Smooth muscle cell (in vitro differentiated cells): Measurements from ENCODE around the gene OR4N2. TPM values are rescaled to one million over a fixed set of nuclear protein-coding genes. Genes with fewer than 3 reads are reported as not detected.
"Not testable (repeated sequence)": the region's sequence is repeated elsewhere in the genome, so short reads cannot be mapped to it uniquely, and the experiment has no call there.

Experiments
- DNase-seq: peaks from one replicate; lab custom pipeline; 2025; ENCODE audit not compliant: unreplicated experiment; lab: John Stamatoyannopoulos, UW
- H2AFZ ChIP-seq: fragments of 200-600 bp; sonication (generic); 2 replicates; pipeline ENCODE4 v1.6.0; 2016; ENCODE audit warnings: antibody characterized with exemption, low read depth, mild to moderate bottlenecking
- H3F3A ChIP-seq: fragments of 200-600 bp; sonication (generic); 2 replicates; pipeline ENCODE4 v1.6.0; 2017; ENCODE audit warnings: antibody characterized with exemption, low read depth
- H3K27ac ChIP-seq: fragments of 200-600 bp; sonication (generic); 2 replicates; pipeline ENCODE4 v1.5.1; 2016; ENCODE audit warnings: low read depth, mild to moderate bottlenecking
- H3K27me3 ChIP-seq: fragments of 200-600 bp; sonication (generic); 2 replicates; pipeline ENCODE4 v1.6.1; 2016; ENCODE audit warnings: low read depth, mild to moderate bottlenecking
- H3K36me3 ChIP-seq: fragments of 200-600 bp; sonication (generic); 2 replicates; pipeline ENCODE4 v1.5.1; 2016; ENCODE audit warnings: low read depth
- H3K4me1 ChIP-seq: fragments of 200-600 bp; sonication (generic); 2 replicates; pipeline ENCODE4 v1.5.1; 2016; ENCODE audit warnings: low read depth
- H3K4me2 ChIP-seq: fragments of 200-600 bp; sonication (generic); 2 replicates; pipeline ENCODE4 v1.6.0; 2016; ENCODE audit warnings: mild to moderate bottlenecking
- H3K4me3 ChIP-seq: fragments of 200-600 bp; sonication (generic); 2 replicates; pipeline ENCODE4 v1.5.1; 2016; ENCODE audit warnings: mild to moderate bottlenecking
- H3K79me2 ChIP-seq: fragments of 200-600 bp; sonication (generic); 2 replicates; pipeline ENCODE4 v1.6.0; 2016; ENCODE audit warnings: low read depth, mild to moderate bottlenecking
- H3K9ac ChIP-seq: fragments of 200-600 bp; sonication (generic); 2 replicates; pipeline ENCODE4 v1.6.0; 2016; ENCODE audit warnings: low read depth
- H3K9me3 ChIP-seq: fragments of 200-600 bp; sonication (generic); replicated peaks from 2 replicates; pipeline ENCODE4 v1.5.1; 2016; ENCODE audit warnings: low read depth
- H4K20me1 ChIP-seq: fragments of 200-600 bp; sonication (generic); 2 replicates; pipeline ENCODE4 v1.6.0; 2016; ENCODE audit warnings: low read depth
- WGBS: methylation state at CpG from one replicate; pipeline ENCODE4 v1.1.7; 2016; ENCODE audit warnings: low lambda C conversion rate; 5-methylcytosine and 5-hydroxymethylcytosine counted together
- polyA plus RNA-seq: library from polyadenylated mRNA; unstranded; fragments of >200 nt; fragmentation: Nextera tagmentation; extraction: Ambion mirVana; gene quantifications from 2 replicates; pipeline ENCODE4 v1.2.1, GENCODE V29; 2016
- total RNA-seq: library from RNA; depleted of rRNA; stranded (reverse); fragments of >200 nt; gene quantifications from 2 replicates; pipeline ENCODE4 v1.2.3, GENCODE V29; 2014
- TF ChIP-seq, protein P1 (sequence below): fragments of 200-600 bp; sonication (generic); IDR thresholded peaks from 2 replicates; pipeline ENCODE4 v1.5.1; 2017; ENCODE audit warnings: borderline replicate concordance, mild to moderate bottlenecking, antibody characterized with exemption; ENCODE audit not compliant: insufficient read depth, poor library complexity, severe bottlenecking

Gene OR4N2
- total and polyA plus RNA-seq, 2 experiments from 2014 or later: not detected

DNA sequence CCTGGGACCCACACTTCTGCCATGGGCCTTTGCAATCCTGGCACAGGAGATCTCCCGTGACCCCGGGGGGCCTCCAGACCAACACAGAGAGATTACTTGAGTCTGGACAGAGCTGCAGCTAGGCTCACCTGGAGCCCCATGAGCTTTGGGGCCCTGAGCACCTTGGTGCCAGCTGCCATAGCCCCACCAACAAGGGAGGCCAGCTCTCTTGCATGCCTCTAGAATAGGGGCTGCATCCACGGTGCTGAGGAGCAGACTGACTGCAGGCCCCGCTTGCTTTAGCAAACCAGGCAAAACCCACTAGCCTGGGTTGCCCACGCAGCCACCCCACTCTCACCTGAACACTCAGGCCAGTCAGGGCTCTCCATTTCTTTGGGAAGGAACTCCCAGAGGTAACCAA, 3.7 kb upstream of the OR4N2 start:
- Histone ChIP-seq H3F3A (no peaks in the 10 kb centered on the region), H4K20me1 (no peaks in the 10 kb centered on the region), H3K79me2 (no peaks in the 10 kb centered on the region), H3K9ac (no peak overlapping the region), H3K4me3 (no peak overlapping the region), H3K9me3 (peaks cover 21% of the 10 kb centered on the region), H2AFZ (no peak overlapping the region), H3K4me2 (no peak overlapping the region), H3K27me3 (no peaks in the 10 kb centered on the region), H3K27ac (no peak overlapping the region), H3K36me3 (no peaks in the 10 kb centered on the region), H3K4me1 (no peaks in the 10 kb centered on the region)
- no peak for DNase-seq
- TF ChIP-seq, protein P1, sequence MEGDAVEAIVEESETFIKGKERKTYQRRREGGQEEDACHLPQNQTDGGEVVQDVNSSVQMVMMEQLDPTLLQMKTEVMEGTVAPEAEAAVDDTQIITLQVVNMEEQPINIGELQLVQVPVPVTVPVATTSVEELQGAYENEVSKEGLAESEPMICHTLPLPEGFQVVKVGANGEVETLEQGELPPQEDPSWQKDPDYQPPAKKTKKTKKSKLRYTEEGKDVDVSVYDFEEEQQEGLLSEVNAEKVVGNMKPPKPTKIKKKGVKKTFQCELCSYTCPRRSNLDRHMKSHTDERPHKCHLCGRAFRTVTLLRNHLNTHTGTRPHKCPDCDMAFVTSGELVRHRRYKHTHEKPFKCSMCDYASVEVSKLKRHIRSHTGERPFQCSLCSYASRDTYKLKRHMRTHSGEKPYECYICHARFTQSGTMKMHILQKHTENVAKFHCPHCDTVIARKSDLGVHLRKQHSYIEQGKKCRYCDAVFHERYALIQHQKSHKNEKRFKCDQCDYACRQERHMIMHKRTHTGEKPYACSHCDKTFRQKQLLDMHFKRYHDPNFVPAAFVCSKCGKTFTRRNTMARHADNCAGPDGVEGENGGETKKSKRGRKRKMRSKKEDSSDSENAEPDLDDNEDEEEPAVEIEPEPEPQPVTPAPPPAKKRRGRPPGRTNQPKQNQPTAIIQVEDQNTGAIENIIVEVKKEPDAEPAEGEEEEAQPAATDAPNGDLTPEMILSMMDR: no peak
- WGBS: 72% methylated on average over 5 of the region's 5 CpGs

DNA sequence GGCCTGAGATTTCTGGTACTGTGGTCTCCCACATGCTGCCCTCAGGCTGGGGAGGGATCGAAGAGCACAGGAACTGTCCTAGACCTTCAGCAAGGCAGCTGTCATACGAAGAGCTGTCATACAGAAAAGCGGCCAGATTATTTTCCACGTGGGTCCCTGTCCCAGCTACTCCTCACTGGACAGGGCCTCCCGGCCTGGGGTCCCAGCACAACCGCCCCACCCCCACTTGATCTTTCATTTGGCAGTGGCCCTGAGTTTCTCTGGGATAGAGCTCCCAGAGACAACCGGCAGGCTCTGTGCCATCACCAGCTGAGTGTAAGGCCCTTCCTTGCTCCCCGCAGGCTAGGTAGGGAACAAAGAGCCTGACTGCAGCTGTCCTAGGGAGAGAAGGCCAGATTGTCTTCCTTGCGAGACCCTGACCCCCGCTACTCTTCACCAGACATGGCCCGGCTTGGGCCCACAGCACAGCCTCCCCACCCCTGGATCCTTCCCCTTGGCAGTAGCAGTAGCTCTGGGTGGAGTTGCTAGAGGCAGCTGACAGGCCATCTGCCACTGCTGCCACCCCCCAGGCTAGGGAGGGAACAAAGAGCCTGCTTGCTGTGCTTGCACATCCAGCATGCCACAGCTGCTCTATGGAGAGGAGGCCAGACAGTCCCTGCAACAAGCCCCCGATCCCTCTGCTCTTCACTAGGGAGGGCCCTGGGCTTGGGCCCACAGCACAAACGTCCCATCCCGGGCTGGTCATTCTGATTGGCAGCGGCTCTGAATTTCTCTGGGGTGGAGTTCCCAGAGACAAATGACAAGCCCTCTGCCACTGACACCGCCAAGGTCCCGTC, 3.1 kb upstream of the OR4N2 start:
- Histone ChIP-seq H3K79me2 (no peaks in the 10 kb centered on the region), H3K27ac (no peak overlapping the region), H3K9ac (no peak overlapping the region), H3K4me2 (no peak overlapping the region), H3K27me3 (no peaks in the 10 kb centered on the region), H3K9me3 (peaks cover 22% of the 10 kb centered on the region), H3K36me3 (no peaks in the 10 kb centered on the region), H3K4me3 (no peak overlapping the region), H2AFZ (no peak overlapping the region), H4K20me1 (no peaks in the 10 kb centered on the region), H3F3A (no peaks in the 10 kb centered on the region), H3K4me1 (no peaks in the 10 kb centered on the region)
- DNase-seq: no peak
- WGBS: 78% methylated on average over 17 of the region's 17 CpGs
- TF ChIP-seq, protein P1: no peak

DNA sequence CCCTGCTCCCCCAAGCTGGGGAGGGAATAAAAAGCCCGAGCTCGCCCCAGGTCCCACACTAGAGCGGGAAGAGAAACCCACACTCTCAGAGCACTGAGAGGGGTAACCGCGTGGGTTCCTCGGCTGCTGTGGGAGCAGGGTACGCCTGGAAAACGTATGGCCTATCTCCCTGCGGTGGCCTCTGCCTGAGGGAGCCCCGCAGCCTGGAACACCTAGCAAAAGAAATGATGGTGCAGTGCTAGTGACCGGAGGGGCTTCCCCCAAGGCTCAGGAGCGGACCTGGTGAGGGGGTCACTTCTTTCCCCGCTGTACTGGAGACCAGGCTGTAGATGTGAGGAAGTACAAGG, 2.5 kb upstream of the OR4N2 start:
- Histone ChIP-seq H3K4me3 (no peak overlapping the region), H3K9me3 (peaks cover 23% of the 10 kb centered on the region), H3K36me3 (no peaks in the 10 kb centered on the region), H2AFZ (no peak overlapping the region), H3F3A (no peaks in the 10 kb centered on the region), H4K20me1 (no peaks in the 10 kb centered on the region), H3K27me3 (no peaks in the 10 kb centered on the region), H3K4me2 (no peak overlapping the region), H3K27ac (no peak overlapping the region), H3K79me2 (no peaks in the 10 kb centered on the region), H3K4me1 (no peaks in the 10 kb centered on the region), H3K9ac (no peak overlapping the region)
- TF ChIP-seq, protein P1: no peak
- WGBS: 73% methylated on average over 13 of the region's 13 CpGs
- no peak for DNase-seq

DNA sequence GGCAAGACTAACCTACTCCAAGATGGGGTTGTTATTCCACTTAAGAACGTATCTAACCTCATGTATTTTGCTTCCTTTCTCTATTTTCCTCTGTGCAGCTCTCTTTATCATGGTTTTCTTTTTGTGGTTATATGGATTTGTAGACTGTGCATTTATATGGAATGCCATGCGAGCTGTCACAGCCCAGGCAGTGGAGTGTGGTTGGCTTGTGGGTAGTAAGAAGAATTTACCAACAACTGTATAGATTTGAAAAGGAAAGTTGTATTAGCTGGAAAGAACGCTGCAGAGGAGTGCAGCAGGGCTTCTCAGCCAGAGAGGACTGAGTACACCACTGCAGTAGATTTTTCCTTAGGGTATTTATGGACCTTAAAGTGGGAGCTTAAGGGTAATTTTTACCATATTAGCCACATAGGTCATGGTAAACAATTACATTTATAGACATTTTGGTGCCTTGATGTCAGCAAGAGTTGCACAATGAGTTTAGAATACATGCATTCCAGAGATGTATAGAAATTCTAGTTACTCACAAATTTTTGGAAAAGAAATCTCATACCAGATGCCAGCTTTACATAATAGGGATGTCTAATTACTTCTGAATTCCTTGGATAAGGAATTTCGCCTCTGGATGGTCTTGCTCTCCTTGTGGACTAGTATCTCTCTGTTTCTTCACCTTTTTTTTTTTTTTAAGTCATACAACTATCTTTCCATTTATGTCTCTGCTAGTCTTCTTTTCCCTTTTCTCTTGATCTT, 9.8 kb downstream of the OR4N2 start:
- not testable (repeated sequence) for H3F3A ChIP-seq, H4K20me1 ChIP-seq, H3K4me1 ChIP-seq, H3K4me3 ChIP-seq, H3K4me2 ChIP-seq, DNase-seq, H3K36me3 ChIP-seq, H3K27me3 ChIP-seq, H3K79me2 ChIP-seq, H3K9ac ChIP-seq, H2AFZ ChIP-seq, H3K27ac ChIP-seq
- WGBS: 50% methylated on average over 4 of the region's 4 CpGs
- H3K9me3 ChIP-seq: peaks cover 24% of the 10 kb centered on the region

DNA sequence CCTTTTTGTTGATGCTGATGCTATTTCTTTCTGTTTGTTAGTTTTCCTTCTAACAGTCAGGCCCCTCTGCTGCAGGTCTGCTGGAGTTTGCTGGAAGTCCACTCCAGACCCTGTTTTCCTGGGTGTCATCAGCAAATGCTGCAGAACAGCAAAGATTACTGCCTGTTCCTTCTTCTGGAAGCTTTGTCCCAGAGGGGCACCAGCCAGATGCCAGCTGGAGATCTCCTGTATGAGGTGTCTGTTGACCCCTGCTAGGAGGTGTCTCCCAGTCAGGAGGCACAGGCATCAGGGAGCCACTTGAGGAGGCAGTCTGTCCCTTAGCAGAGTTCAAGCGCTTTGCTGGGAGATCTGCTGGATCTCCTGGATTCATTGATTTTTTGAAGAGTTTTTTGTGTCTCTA, 16.3 kb downstream of the OR4N2 start:
- not testable (repeated sequence) for H3K9ac ChIP-seq, H3K36me3 ChIP-seq, H3F3A ChIP-seq, H3K4me1 ChIP-seq, H3K79me2 ChIP-seq, DNase-seq, H4K20me1 ChIP-seq, H3K27me3 ChIP-seq, H3K4me2 ChIP-seq, H2AFZ ChIP-seq, H3K4me3 ChIP-seq, H3K27ac ChIP-seq
- 17% methylated on average over 1 of the region's 1 CpG for WGBS
- H3K9me3 ChIP-seq: peaks cover 49% of the 10 kb centered on the region

DNA sequence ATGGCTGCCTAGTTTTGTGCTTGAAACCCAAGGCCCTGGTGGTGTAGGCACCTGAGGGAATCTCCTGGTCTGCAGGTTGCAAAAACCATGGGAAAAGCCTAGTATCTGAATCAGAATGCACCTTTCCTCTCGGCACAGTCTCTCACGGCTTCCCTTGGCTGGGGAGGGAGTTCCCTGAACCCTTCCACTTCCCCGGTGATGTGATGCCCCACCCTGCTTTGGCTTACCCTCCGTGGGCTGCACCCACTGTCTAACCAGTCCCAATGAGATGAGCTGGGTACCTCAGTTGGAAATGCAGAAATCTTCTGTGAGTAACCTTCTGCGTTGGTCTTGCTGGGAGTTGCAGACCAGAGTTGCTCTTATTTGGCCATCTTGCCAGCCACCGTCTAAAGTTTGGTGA, 17.4 kb downstream of the OR4N2 start:
- WGBS: 67% methylated on average over 6 of the region's 6 CpGs
- H3K79me2 ChIP-seq, H2AFZ ChIP-seq, H3K36me3 ChIP-seq, H3K9ac ChIP-seq, DNase-seq, H3K27ac ChIP-seq, H3K4me1 ChIP-seq, H3F3A ChIP-seq, H4K20me1 ChIP-seq, H3K4me3 ChIP-seq, H3K27me3 ChIP-seq, H3K4me2 ChIP-seq: not testable (repeated sequence)
- peaks cover 46% of the 10 kb centered on the region for H3K9me3 ChIP-seq
